Neuronal stem cell (in vitro differentiated cells): ENCODE results near the gene SRXN1.

Experiments
- DNase-seq: peaks from one replicate; pipeline ENCODE4 v3.0.0-alpha.2; 2013; ENCODE audit warnings: low spot score
- H2AFZ ChIP-seq: one replicate; pipeline ENCODE4 v1.6.1; 2013; ENCODE audit warnings: mild to moderate bottlenecking, low read length, inconsistent platforms
- H2AK5ac ChIP-seq: 2 replicates; pipeline ENCODE4 v1.6.1; 2013; ENCODE audit warnings: low read depth, mild to moderate bottlenecking, inconsistent platforms, low read length, moderate library complexity, mixed read lengths
- H2BK120ac ChIP-seq: 2 replicates; pipeline ENCODE4 v1.6.1; 2013; ENCODE audit warnings: low read depth, mild to moderate bottlenecking, inconsistent platforms, low read length, moderate library complexity, mixed read lengths
- H2BK12ac ChIP-seq: one replicate; pipeline ENCODE4 v1.6.1; 2013; ENCODE audit warnings: low read length, inconsistent platforms
- H2BK15ac ChIP-seq: 2 replicates; pipeline ENCODE4 v1.6.1; 2013; ENCODE audit warnings: mild to moderate bottlenecking, low read length, inconsistent platforms, mixed read lengths
- H2BK5ac ChIP-seq: one replicate; pipeline ENCODE4 v1.6.1; 2013; ENCODE audit warnings: inconsistent platforms, mild to moderate bottlenecking, low read length, moderate library complexity
- H3K14ac ChIP-seq: one replicate; pipeline ENCODE4 v1.6.1; 2013; ENCODE audit warnings: low read length, inconsistent platforms
- H3K18ac ChIP-seq: 2 replicates; pipeline ENCODE4 v1.6.1; 2013; ENCODE audit warnings: low read length, inconsistent platforms
- H3K23ac ChIP-seq: 2 replicates; pipeline ENCODE4 v1.6.1; 2013; ENCODE audit warnings: low read depth, mild to moderate bottlenecking, mixed read lengths, low read length, inconsistent platforms; ENCODE audit not compliant: poor library complexity
- H3K27ac ChIP-seq: replicated peaks from 3 replicates; pipeline ENCODE4 v1.5.1; 2013; ENCODE audit warnings: low read length, inconsistent platforms
- H3K27me3 ChIP-seq, 3 experiments: 2 replicates each; pipeline ENCODE4 v1.6.1; 2013; ENCODE audit warnings: low read length in 3 of 3, mild to moderate bottlenecking in 2 of 3, inconsistent platforms in 1 of 3, low read depth in 1 of 3, mixed read lengths in 1 of 3, moderate library complexity in 1 of 3; ENCODE audit not compliant: control insufficient read depth in 3 of 3, insufficient read depth in 3 of 3
- H3K36me3 ChIP-seq, 2 donors: replicated peaks in 1 of 2; 2 replicates each; pipeline ENCODE4 v1.6.1; 2013; ENCODE audit warnings: low read length in 2 of 2; ENCODE audit not compliant: control insufficient read depth in 2 of 2, insufficient read depth in 2 of 2
- H3K4ac ChIP-seq: 2 replicates; pipeline ENCODE4 v1.6.1; 2013; ENCODE audit warnings: inconsistent platforms, mild to moderate bottlenecking, low read length, moderate library complexity
- H3K4me1 ChIP-seq, 2 donors: 1 replicate in 1 of 2; 2 replicates in 1 of 2; pipeline ENCODE4 v1.6.1; 2013; ENCODE audit warnings: low read length in 2 of 2, low read depth in 1 of 2; ENCODE audit not compliant: control insufficient read depth in 2 of 2, insufficient read depth in 1 of 2
- H3K4me2 ChIP-seq: one replicate; pipeline ENCODE4 v1.6.1; 2013; ENCODE audit warnings: mild to moderate bottlenecking, low read length, inconsistent platforms; ENCODE audit not compliant: insufficient read depth, poor library complexity, severe bottlenecking
- H3K4me3 ChIP-seq, 2 donors: 2 replicates each; pipeline ENCODE4 v1.5.1; 2013; ENCODE audit warnings: low read length in 2 of 2, mild to moderate bottlenecking in 2 of 2, inconsistent platforms in 1 of 2, moderate library complexity in 1 of 2
- H3K79me1 ChIP-seq: one replicate; pipeline ENCODE4 v1.6.1; 2013; ENCODE audit warnings: low read depth, mild to moderate bottlenecking, inconsistent platforms, low read length, moderate library complexity
- H3K9ac ChIP-seq: one replicate; pipeline ENCODE4 v1.6.1; 2013; ENCODE audit warnings: mild to moderate bottlenecking, low read depth, low read length, inconsistent platforms; ENCODE audit not compliant: poor library complexity
- H3K9me3 ChIP-seq, 2 donors: replicated peaks in 1 of 2; 2 replicates each; pipeline versions ENCODE3 to v1.6.1; 2013; ENCODE audit warnings: low read length in 2 of 2, mild to moderate bottlenecking in 2 of 2, inconsistent platforms in 1 of 2, low read depth in 1 of 2, mixed read lengths in 1 of 2, moderate library complexity in 1 of 2; ENCODE audit not compliant: control insufficient read depth in 2 of 2, insufficient read depth in 1 of 2
- H4K8ac ChIP-seq: one replicate; pipeline ENCODE4 v1.6.1; 2013; ENCODE audit warnings: low read depth, mild to moderate bottlenecking, inconsistent platforms, low read length, moderate library complexity
- H4K91ac ChIP-seq: one replicate; pipeline ENCODE4 v1.6.1; 2013; ENCODE audit warnings: low read length, low read depth, mild to moderate bottlenecking, inconsistent platforms; ENCODE audit not compliant: poor library complexity
- WGBS, 2 donors: extraction: QIAGEN DNeasy Blood & Tissue Kit; methylation state at CpG; one replicate each; pipeline ENCODE4 v1.1.7; 2013; ENCODE audit warnings: missing lambda C conversion rate in 2 of 2, mixed read lengths in 1 of 2; ENCODE audit not compliant: insufficient read length in 2 of 2, insufficient replicate concordance in 1 of 2; ENCODE audit errors: extremely low coverage in 2 of 2; 5-methylcytosine and 5-hydroxymethylcytosine counted together

Gene SRXN1

DNA sequence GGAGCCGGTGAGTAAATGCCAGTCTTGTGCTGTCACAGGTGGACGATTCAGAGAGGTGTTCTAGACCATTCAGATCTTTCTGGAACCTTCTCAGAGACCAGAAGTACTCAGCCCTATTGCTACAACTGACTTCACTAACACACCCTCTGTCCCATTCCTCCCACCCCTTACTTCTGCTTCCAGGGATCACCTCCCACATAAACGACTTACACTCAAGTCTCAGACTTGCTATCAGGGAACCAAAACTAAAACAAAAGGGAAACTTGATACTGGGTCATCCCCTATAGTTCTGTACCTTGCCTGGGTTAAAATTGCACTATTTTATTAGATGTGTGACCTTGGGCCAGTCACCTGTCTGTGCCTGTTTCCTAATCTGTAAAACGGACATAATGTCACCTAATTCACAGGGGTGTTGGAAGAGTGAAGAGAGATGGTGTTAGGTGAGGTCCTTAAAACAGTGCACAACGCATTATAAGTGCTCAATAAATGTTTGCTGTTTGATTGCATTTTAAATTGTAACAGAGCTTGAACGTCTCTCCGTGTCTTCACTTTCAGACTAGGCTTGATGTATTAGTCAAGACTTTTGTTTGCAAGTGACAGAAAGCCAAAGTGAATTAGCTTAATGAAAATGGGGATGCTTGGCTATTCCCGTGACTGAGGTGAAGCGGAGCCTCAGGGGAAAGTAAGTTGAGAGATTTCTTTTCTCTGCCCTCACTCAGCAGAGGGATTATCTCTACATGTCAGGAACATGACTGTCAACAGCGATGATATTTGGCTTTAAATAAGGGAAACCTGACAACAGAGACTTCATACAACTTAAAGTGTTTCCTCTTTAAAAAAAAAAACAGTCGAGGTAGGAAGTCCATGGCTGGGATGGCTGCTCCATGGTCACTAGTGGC is 3.0 kb upstream of the SRXN1 start:
- H3K4me2 ChIP-seq = no peak overlapping the region
- H3K36me3 ChIP-seq = no peaks in the 10 kb centered on the region
- H3K9me3 ChIP-seq = no peaks in the 10 kb centered on the region
- H2BK15ac ChIP-seq = no peak overlapping the region
- H2AK5ac ChIP-seq = no peak overlapping the region
- H3K4me1 ChIP-seq = peaks cover 7 to 21% of the 10 kb centered on the region in 2 donors
- H3K23ac ChIP-seq = no peak overlapping the region
- no peak for DNase-seq
- no peak overlapping the region for H4K8ac ChIP-seq
- no peak overlapping the region for H3K4ac ChIP-seq
- no CpG with 5 or more reads among the region's 11 CpGs for WGBS, 2 donors
- H2BK5ac ChIP-seq = no peak overlapping the region
- H3K27me3 ChIP-seq = peaks cover 3 to 64% (median 7%) of the 10 kb centered on the region in 3 experiments
- H3K27ac ChIP-seq = no peak overlapping the region
- H3K9ac ChIP-seq = no peak overlapping the region
- H2BK12ac ChIP-seq = no peak overlapping the region
- H4K91ac ChIP-seq = no peak overlapping the region
- no peak overlapping the region for H2BK120ac ChIP-seq
- H3K14ac ChIP-seq = no peak overlapping the region
- H3K4me3 ChIP-seq = no peak overlapping the region
- no peak overlapping the region for H3K18ac ChIP-seq
- H3K79me1 ChIP-seq = no peaks in the 10 kb centered on the region
- H2AFZ ChIP-seq = no peak overlapping the region

DNA sequence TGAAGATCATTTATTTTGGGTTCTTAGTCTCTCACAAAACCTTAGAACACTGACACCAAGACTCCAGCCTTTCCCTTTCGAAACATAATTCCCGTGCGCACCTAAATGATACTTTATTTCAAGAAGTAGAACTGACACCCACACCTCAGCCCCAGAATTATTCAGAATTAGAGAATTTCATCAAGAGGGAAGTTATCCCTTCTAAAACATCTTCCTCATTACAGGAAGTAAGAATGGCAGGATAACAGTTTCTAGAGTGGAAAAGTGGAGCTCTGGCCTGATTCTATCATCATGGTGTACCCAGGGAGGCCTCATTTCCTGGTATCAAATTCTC is 1.4 kb upstream of the SRXN1 start:
- H4K91ac ChIP-seq = no peak overlapping the region

DNA sequence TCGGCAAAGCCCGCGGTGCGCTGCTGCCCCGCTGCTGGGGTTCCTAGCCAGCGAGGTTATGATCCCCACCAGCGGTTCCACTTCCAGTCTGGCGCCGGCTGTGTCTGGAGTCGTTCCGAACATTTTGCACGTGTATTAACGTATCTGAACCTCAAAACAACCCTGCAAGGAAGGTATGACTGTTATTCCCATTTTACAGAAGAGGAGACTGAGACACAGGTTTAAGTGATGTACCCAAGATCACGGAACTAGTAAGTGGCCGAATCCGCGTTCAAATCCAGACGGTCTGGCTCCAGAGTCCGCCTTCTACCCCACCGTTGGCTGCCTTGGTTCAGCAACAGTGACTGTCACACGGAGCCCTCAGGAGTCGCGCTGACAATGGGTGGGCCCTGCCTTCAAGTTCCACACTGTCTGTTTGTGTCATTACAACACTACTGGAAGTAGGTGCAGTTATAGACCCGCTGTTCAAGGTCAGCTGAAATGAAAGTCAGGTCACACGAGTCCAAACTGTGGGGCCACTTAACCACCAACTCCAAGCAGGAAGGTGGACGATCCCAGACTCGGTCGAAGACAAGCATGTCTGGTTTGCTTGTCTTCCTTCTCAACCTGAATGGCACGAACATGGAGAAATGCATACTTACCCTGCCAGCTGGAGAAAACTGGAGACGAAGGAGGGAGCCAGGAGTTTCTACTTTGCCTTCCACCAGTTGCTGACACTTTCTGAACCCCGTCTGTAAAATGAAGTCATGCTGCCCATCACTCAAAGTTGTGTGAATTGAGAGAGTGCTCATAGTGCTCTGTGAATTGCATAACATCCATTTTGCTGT is 803 bp upstream of the SRXN1 start:
- Histone ChIP-seq H3K18ac (peak overlapping the region; percentile 82), H3K9me3 (no peaks in the 10 kb centered on the region), H3K27ac (no peak overlapping the region), H4K8ac (no peak overlapping the region), H2BK15ac (peak overlapping the region; percentile 6), H3K4me2 (peak overlapping the region; percentile 85), H2AFZ (peak overlapping the region; percentile 94), H4K91ac (no peak overlapping the region), H3K23ac (peak overlapping the region; percentile 60), H2AK5ac (peak overlapping the region; percentile 44), H3K4ac (peak overlapping the region; percentile 42), H3K36me3 (peaks cover 1 to 12% of the 10 kb centered on the region in 2 donors), H3K27me3 (peaks cover 3 to 47% (median 7%) of the 10 kb centered on the region in 3 experiments), H3K79me1 (no peaks in the 10 kb centered on the region), H3K14ac (no peak overlapping the region), H3K4me1 (peaks cover 7 to 16% of the 10 kb centered on the region in 2 donors), H3K9ac (no peak overlapping the region), H2BK12ac (peak overlapping the region; percentile 11), H2BK5ac (no peak overlapping the region), H3K4me3 (peak overlapping the region; percentile 70 to 74), H2BK120ac (peak overlapping the region; percentile 14)
- DNase-seq = no peak
- WGBS, 2 donors = no CpG with 5 or more reads among the region's 31 CpGs

More for the DNA sequence above, 1.4 kb upstream of the SRXN1 start:
- no peak overlapping the region for H2BK15ac ChIP-seq
- no peak overlapping the region for H3K4me2 ChIP-seq
- H3K79me1 ChIP-seq = no peaks in the 10 kb centered on the region
- no peak overlapping the region for H3K4me3 ChIP-seq
- peaks cover 7 to 18% of the 10 kb centered on the region in 2 donors for H3K4me1 ChIP-seq
- no peak for DNase-seq
- H2AFZ ChIP-seq = no peak overlapping the region
- H2BK5ac ChIP-seq = no peak overlapping the region
- peaks cover 1 to 9% of the 10 kb centered on the region in 2 donors for H3K36me3 ChIP-seq
- no peak overlapping the region for H4K8ac ChIP-seq
- no peak overlapping the region for H3K9ac ChIP-seq
- no peak overlapping the region for H3K18ac ChIP-seq
- H2AK5ac ChIP-seq = no peak overlapping the region
- H3K4ac ChIP-seq = no peak overlapping the region
- peaks cover 3 to 53% (median 7%) of the 10 kb centered on the region in 3 experiments for H3K27me3 ChIP-seq
- H3K14ac ChIP-seq = no peak overlapping the region
- H3K23ac ChIP-seq = no peak overlapping the region
- H3K27ac ChIP-seq = no peak overlapping the region
- H3K9me3 ChIP-seq = no peaks in the 10 kb centered on the region
- no peak overlapping the region for H2BK12ac ChIP-seq
- no CpG with 5 or more reads among the region's 3 CpGs for WGBS, 2 donors
- H2BK120ac ChIP-seq = no peak overlapping the region
